GM19452 (cell line): Measurements from ENCODE around the gene TRPC4.

Experiments used
- ATAC-seq: cut with Tn5 transposase; IDR thresholded peaks from one replicate; pipeline ENCODE4 v1.9.1; 2021; ENCODE audit not compliant: unreplicated experiment

Gene TRPC4

GRCh38 chr13:37735293-37735692 lies 134.3 kb downstream of the TRPC4 start:
- no peak for ATAC-seq

GRCh38 chr13:37729876-37730275 lies 139.7 kb downstream of the TRPC4 start:
- ATAC-seq: no peak

GRCh38 chr13:37716420-37717195 lies 153.0 kb downstream of the TRPC4 start:
- no peak for ATAC-seq

GRCh38 chr13:37715606-37716015 lies 154.0 kb downstream of the TRPC4 start:
- no peak for ATAC-seq

GRCh38 chr13:37709318-37709717 lies 160.3 kb downstream of the TRPC4 start:
- no peak for ATAC-seq

GRCh38 chr13:37707739-37708500 lies 161.7 kb downstream of the TRPC4 start:
- ATAC-seq: no peak

GRCh38 chr13:37706041-37706440 lies 163.5 kb downstream of the TRPC4 start:
- ATAC-seq: no peak

- no peak for ATAC-seq
Observed at GRCh38 chr13:37701972-37702371, 167.6 kb downstream of the TRPC4 start.

GRCh38 chr13:37701306-37701705 lies 168.3 kb downstream of the TRPC4 start:
- no peak for ATAC-seq

- no peak for ATAC-seq
Observed at GRCh38 chr13:37700887-37701286, 168.7 kb downstream of the TRPC4 start.

GRCh38 chr13:37695200-37695599 lies 174.4 kb downstream of the TRPC4 start:
- ATAC-seq: no peak

- ATAC-seq: no peak
Observed at GRCh38 chr13:37690361-37690760, 179.2 kb downstream of the TRPC4 start.

- no peak for ATAC-seq
Observed at GRCh38 chr13:37686501-37686900, 183.1 kb downstream of the TRPC4 start.

GRCh38 chr13:37685206-37685605 lies 184.4 kb downstream of the TRPC4 start:
- no peak for ATAC-seq

- no peak for ATAC-seq
Observed at GRCh38 chr13:37682496-37682895, 187.1 kb downstream of the TRPC4 start.

- ATAC-seq: no peak
Observed at GRCh38 chr13:37681281-37682032, 188.1 kb downstream of the TRPC4 start.

- no peak for ATAC-seq
Observed at GRCh38 chr13:37680137-37680536, 189.4 kb downstream of the TRPC4 start.

GRCh38 chr13:37679043-37679442 lies 190.5 kb downstream of the TRPC4 start:
- ATAC-seq: no peak

- ATAC-seq: no peak
Observed at GRCh38 chr13:37669845-37670244, 199.7 kb downstream of the TRPC4 start.

GRCh38 chr13:37667702-37668101 lies 201.9 kb downstream of the TRPC4 start:
- no peak for ATAC-seq

GRCh38 chr13:37666036-37666435 lies 203.5 kb downstream of the TRPC4 start:
- no peak for ATAC-seq

GRCh38 chr13:37665420-37665819 lies 204.2 kb downstream of the TRPC4 start:
- no peak for ATAC-seq
